ENCODE measurements around the gene C4B.
"Not testable (repeated sequence)": the region's sequence is repeated elsewhere in the genome, so short reads cannot be mapped to it uniquely, and the experiment has no call there.

C4B gene

DNA sequence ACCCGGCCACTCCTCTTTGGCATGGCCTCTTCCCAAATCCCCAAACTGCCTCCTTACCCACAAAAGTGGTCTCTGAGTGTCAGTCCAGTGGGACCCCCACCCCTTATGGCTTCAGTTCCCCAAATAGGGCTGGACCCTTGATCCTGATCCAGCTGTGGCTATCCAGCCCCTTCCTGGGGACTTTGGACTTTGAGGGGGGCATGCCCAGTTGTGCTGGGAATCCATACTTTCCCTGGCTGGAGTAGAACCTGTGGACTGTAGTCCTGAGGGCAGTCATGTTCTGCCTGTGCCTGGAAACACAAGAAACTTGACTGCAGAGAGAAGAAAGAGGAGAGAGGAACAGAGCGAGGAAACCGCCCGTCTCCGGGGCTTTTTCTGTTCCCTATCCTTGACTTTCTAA lies 22.5 kb downstream of the C4B start:
- DNase-seq (ENCODE audit: low read depth) = not testable (repeated sequence)

DNA sequence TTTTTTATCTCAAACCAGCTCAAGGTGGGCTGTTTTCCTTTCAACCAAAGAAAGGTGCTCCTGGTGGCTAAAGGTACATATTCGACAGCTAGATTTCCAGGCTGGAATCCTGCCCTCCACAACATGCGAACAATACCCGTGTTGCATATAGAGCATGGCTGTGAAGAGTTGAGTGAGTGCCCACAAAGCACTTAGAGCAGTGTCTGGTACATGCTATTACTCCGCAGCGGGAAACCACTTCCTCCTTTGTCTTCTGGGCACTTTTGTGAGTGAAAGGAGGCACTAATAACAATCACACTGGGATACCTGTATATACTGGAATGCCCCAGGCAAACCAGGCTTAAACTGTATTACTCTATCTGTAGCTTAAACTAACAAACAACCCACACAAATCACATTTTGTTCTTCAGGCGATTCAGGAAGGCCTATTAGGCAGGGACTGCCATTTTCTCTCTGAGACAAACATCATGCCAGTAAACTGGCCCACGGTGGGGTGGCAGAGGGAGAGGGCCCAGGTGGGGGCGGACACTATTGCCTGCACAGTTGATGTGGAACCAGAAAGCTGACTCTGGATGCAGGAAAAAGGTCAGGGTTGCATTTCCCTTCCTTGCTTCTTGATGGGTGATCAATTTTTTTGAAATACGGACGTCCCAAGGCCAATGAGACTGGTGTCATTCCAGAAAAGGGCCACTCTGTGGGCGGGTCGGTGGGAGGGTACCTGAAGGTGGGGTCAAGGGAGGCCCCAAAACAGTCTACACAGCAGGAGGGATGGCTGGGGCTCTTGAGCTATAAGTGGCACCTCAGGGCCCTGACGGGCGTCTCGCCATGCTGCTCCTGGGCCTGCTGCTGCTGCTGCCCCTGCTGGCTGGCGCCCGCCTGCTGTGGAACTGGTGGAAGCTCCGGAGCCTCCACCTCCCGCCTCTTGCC lies 23.3 kb downstream of the C4B start, which contains the start of gene CYP21A2:
Gene CYP21A2, plus strand, starts transcription at position 818 of the 927 bp plus-strand sequence. Its CDS starts 8 bp downstream, at position 826.
- DNase-seq (ENCODE audit: low read depth) = not testable (repeated sequence)

GRCh38 chr6:32038878-32039277 lies 24.3 kb downstream of the C4B start:
- DNase-seq (ENCODE audit: low read depth) = not testable (repeated sequence)

- DNase-seq (ENCODE audit: low read depth) = not testable (repeated sequence)
Observed at GRCh38 chr6:32039321-32040274, 25.0 kb downstream of the C4B start.

DNA sequence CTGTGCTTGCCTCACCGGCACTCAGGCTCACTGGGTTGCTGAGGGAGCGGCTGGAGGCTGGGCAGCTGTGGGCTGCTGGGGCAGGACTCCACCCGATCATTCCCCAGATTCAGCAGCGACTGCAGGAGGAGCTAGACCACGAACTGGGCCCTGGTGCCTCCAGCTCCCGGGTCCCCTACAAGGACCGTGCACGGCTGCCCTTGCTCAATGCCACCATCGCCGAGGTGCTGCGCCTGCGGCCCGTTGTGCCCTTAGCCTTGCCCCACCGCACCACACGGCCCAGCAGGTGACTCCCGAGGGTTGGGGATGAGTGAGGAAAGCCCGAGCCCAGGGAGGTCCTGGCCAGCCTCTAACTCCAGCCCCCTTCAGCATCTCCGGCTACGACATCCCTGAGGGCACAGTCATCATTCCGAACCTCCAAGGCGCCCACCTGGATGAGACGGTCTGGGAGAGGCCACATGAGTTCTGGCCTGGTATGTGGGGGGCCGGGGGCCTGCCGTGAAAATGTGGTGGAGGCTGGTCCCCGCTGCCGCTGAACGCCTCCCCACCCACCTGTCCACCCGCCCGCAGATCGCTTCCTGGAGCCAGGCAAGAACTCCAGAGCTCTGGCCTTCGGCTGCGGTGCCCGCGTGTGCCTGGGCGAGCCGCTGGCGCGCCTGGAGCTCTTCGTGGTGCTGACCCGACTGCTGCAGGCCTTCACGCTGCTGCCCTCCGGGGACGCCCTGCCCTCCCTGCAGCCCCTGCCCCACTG lies 25.9 kb downstream of the C4B start:
- not testable (repeated sequence) for DNase-seq (ENCODE audit: low read depth)

- not testable (repeated sequence) for DNase-seq (ENCODE audit: low read depth)
Observed at GRCh38 chr6:32041050-32041321, 26.4 kb downstream of the C4B start.

DNA sequence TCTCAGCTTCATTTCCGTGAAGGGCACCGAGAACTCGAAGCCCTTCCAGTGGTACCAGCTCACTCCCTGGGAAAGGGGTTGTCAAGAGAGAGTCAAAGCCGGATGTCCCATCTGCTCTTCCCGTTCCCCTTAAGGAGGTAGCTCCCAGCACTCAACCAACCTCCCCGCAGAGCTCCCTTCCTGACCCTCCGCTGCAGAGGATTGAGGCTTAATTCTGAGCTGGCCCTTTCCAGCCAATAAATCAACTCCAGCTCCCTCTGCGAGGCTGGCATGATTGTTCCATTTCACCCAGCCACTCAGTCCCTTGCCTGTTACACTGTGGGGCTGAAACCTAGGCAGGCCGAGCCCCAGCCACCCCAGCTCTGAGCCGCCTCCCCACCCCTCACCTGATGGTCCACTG lies 26.8 kb downstream of the C4B start:
- not testable (repeated sequence) for DNase-seq (ENCODE audit: low read depth)

DNA sequence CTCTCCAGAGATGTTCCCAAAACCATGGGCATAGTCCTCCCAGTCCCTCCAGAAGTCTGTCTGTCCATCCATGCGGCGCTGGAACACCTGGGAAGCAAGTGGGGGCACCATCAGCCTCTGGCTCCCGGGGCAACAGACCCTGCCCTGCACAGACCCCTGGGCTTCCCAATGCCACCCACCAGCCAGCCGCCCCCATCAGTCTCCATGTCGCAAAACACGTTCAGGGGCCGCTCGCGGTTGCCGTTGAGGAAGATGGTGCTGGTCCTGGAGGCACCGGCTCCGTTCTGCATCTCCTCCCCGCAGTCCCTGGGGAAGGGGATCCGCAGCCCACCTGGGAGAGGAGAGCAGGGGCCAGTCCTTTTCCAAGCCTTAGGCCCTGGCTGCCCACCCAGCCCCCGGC lies 27.7 kb downstream of the C4B start:
- DNase-seq (ENCODE audit: low read depth) = not testable (repeated sequence)

DNA sequence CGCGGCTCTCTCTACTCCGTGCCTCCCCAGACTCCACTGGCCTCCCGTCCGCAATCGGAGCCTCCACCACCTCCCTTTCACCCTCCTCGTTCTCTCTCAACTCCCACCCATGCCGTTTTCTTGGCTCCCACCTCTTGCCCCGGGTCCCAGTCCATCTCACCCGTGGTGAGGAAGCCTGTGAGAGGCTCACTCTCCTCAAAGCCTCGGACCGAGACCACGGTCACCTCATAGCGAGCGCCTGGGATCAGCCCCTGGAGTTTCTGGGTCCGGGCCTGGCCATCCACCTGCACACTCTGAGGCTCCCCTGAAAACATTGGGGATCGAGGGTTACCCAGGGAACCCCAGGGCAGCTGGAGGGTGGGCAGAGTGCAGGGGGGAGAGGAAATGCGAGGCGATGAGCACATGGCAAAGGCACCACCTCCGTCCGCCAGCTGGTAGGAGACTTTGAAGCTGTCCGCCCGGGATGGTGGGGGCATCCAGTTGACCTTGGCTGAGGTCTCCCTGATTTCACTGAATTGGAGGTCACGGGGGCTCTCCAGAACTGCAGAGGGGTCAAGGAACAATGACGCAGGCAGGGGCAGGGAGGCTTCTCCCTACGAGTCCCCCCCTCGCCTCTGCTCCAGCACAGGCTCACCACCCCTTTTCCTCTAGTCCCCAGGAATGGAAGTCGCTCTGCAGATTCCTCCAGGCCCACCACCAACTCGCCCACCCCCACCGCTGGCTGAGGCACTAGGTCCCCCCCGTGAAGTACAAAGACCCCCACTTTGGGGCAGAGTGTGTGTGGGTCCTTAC lies 29.2 kb downstream of the C4B start:
- not testable (repeated sequence) for DNase-seq (ENCODE audit: low read depth)

DNA sequence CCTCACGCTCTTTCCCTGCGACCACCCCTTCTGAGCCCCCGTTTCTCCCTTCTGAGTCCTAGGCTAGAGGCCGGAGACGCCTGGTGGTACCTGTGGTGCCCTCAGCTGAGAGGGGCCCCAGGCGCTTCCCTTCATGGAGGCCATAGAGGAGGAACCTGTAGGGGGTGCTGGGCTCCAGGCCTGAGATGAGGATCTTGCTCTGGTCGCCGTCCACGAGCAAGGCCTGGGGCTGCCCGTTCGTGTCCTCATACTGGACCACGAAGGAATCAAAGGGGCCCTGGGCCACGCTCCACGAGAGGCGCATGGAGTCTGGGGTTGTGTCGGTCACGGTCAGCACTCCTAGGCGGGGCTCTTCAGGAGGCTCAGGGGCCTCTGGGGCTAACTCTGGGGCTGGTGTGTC lies 30.3 kb downstream of the C4B start:
- DNase-seq (ENCODE audit: low read depth) = not testable (repeated sequence)

DNA sequence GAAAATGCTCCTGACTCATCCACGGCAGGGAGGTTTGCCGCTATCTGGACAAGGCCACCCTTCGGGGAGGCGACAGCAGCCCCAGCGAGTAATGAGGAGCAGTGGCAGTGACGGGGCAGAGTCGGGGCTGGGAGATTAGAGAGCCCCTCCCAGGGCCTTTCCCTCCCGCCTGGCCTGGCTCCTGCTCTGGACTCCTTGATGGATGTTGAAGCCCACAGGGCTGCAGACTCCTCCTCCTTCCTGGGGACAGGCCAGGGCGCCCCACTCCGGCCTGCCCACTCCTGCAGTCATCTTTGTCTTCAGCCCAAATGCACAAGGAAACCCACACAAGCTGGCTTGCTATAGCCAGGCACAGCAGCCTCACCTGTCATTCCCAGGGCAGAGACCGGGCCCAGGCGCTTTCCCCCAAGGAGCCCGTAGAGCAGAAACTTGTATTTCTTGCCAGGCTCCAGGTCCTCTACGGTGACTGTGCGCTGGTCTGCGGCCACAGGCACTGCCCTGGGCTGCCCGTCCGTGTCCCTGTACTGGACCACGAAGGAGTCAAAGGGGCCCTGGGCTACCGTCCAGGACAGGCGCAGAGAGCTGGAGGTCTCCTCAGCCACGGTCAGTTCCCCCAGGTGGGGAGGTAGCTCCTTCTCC lies 31.3 kb downstream of the C4B start:
- DNase-seq (ENCODE audit: low read depth) = no peak

- DNase-seq (ENCODE audit: low read depth) = no peak
Observed at GRCh38 chr6:32046450-32047083, 32.0 kb downstream of the C4B start.

DNA sequence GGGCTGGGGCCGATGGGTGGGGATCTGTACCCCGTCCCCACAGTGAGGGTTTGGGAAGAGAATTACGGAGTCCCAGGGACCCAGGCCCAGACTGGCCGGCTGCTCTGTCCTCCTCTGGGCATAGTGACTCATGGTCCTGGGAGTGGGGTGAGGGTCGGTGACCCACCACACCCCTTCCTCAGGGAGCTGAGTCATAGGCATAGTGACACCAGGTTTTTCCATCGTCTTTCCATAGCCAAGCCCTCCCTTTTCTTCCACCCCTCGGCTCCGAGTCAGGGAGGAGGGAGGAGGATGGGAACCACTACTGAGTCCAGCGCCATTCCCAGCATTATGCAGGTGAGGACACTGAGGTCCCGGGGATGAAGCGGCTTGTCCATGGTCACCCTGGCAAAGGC lies 32.5 kb downstream of the C4B start:
- DNase-seq (ENCODE audit: low read depth) = peak; percentile 65

GRCh38 chr6:32047539-32047854 lies 32.9 kb downstream of the C4B start:
- no peak for DNase-seq (ENCODE audit: low read depth)

DNA sequence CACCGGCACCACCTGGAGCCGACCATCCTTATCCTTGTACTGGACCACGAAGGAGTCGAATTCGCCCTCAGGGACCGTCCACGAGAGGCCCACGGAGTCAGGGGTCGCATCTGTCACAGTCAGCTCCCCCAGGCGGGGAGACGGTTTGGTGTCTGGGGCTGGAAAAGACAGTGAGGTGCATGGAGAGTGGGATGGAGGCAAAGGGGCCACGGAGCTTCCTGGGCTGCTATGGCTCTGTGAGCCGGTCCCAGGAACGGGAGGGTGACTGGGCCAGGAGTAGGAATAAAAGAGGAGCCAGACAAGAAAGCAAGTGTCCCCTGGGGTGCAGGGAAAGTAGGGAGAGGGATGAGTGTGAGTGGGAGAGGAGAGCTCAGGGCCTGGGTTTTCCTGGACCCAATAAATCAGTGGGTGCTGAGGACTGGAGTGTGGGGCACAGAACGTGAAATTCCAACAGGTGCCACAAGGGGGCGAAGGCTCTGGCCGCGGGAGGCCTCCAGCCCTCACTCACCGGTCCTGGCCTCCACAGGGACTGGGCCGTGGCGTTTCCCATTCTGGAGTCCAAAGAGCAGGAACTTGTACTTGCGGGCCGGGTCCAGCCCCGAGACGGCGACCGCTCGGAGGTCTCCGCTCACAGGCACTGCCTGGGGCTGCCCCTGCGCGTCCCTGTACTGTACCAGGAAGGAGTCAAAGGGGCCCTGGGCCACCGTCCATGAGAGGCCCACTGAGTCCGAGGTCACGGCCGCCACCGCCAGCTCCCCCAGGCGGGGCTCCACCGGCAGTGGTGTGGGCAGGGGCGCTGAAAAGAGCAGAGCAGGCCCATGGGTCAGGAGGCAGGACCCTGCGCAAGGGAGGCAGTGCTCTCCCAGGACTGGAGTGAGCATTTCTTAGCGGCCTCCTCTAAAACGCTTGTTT lies 33.5 kb downstream of the C4B start:
- DNase-seq (ENCODE audit: low read depth) = no peak

DNA sequence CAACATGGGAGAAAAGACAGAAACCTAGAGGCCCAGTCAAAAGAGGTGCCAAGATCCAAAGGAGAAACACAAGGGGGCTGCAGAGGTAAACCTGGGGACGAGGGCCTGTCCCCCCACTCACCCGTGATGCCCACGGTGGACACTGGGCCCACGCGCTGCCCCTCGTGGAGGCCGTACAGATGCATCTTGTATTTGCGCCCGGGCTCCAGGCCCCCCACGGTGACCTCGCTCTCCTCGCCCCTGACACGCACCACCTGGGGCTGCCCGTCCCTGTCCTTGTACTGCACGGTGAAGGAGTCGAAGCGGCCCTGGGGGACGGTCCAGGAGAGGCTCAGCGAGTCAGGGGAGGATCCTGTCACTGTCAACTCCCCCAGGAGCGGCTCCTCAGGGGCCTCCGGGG lies 34.6 kb downstream of the C4B start:
- not testable (repeated sequence) for DNase-seq (ENCODE audit: low read depth)

- not testable (repeated sequence) for DNase-seq (ENCODE audit: low read depth)
Observed at GRCh38 chr6:32049736-32050135, 35.1 kb downstream of the C4B start.

DNA sequence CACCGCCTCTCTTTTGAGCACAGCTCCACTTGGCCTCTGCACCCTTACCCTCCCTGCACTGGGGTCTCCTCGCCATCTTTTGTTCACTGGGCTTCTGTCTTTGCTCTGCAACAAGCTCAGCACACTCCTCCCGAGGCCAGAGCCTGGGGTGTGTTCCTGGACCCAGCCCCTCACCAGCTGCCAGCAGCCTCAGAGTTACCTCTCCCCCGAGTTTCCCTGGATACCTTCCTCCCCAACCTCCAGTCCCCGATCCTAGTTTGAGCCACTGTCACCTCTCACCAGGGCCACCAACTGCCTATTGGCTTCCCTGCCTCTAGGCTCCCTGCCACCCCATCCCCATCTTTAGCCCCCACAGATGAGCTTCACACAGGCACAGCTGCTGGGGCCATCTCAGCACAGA lies 36.0 kb downstream of the C4B start:
- no peak for DNase-seq (ENCODE audit: low read depth)

- DNase-seq (ENCODE audit: low read depth) = not testable (repeated sequence)
Observed at GRCh38 chr6:32052626-32053025, 38.0 kb downstream of the C4B start.

All from stromal cell of bone marrow (primary cell).